ENCODE results near the gene SETDB1. TPM values are rescaled to one million over a fixed set of nuclear protein-coding genes. Genes with fewer than 3 reads are reported as not detected.

Gene SETDB1
- total RNA-seq, 2 experiments from 2014 or later = 39.4 to 40.4 TPM

- peaks cover 38% of the 10 kb centered on the region for H3K36me3 ChIP-seq (ENCODE audit: insufficient read depth, low read length)
- no peak for ATAC-seq (ENCODE audit: poor library complexity)
- Mint-ChIP-seq H3K36me3 (ENCODE audit: low read depth) (peaks cover 46% of the 10 kb centered on the region), H3K9me3 (no peaks in the 10 kb centered on the region), H3K27me3 (no peaks in the 10 kb centered on the region), H3K4me1 (ENCODE audit: low read depth) (peaks cover 11% of the 10 kb centered on the region), H3K4me3 (no peak overlapping the region), H3K27ac (peak overlapping the region; percentile 65)
- peaks cover 22% of the 10 kb centered on the region for H3K4me1 ChIP-seq (ENCODE audit: insufficient read depth, low read length)
- H3K4me3 ChIP-seq (ENCODE audit: low read length) = no peak overlapping the region
- ChIA-PET CTCF (interaction anchor here (0.5 to 2.9 kb wide), 8 partner anchors 10 to 123 kb away, joined by 3 to 29 read pairs (median 6); partner anchors contain the start of gene MINDY1), POLR2A (interaction anchor here (0.8 to 1.3 kb wide), 3 partner anchors 9 to 435 kb away, joined by 3 to 4 read pairs (median 4); partner anchors contain the start of gene ENSA)
- no peaks in the 10 kb centered on the region for H3K27me3 ChIP-seq (ENCODE audit: control insufficient read depth in 1 of 2, insufficient read depth in 2 of 2, low read length in 2 of 2)
- DNase-seq = no peak
- H3K27ac ChIP-seq (ENCODE audit: low read depth in 1 of 2, low read length in 2 of 2) = peak overlapping the region in 1 of 2 donors; percentile 26
- TF ChIP-seq CTCF (IDR thresholded peaks at IDR 0.05) = no peak
- no peaks in the 10 kb centered on the region for H3K9me3 ChIP-seq (ENCODE audit: control insufficient read depth in 1 of 2, insufficient read depth in 1 of 2, low read length in 2 of 2)
- intact Hi-C loops (cut with DNase I, micrococcal nuclease) = loop anchor here in 1 of 2 experiments (5.0 kb wide), 2 partner anchors 433 to 533 kb away; no protein-coding TSS in a partner anchor
These were observed 69.3 kb downstream of the SETDB1 start for GRCh38 chr1:150995460-150995859.

GRCh38 chr1:150995896-150996295 is 69.7 kb downstream of the SETDB1 start:
- Histone ChIP-seq H3K4me1 (ENCODE audit: insufficient read depth, low read length) (peaks cover 27% of the 10 kb centered on the region), H3K4me3 (ENCODE audit: low read length) (no peak overlapping the region), H3K27ac (ENCODE audit: low read depth in 1 of 2, low read length in 2 of 2) (peak overlapping the region in 1 of 2 donors; percentile 26), H3K36me3 (ENCODE audit: insufficient read depth, low read length) (peaks cover 41% of the 10 kb centered on the region), H3K27me3 (ENCODE audit: control insufficient read depth in 1 of 2, insufficient read depth in 2 of 2, low read length in 2 of 2) (no peaks in the 10 kb centered on the region), H3K9me3 (ENCODE audit: control insufficient read depth in 1 of 2, insufficient read depth in 1 of 2, low read length in 2 of 2) (no peaks in the 10 kb centered on the region)
- TF ChIP-seq CTCF (IDR thresholded peaks at IDR 0.05) = peak; percentile 96
- H3K4me3 Mint-ChIP-seq = no peak overlapping the region
- ATAC-seq (ENCODE audit: poor library complexity) = peak; percentile 60
- no peaks in the 10 kb centered on the region for H3K9me3 Mint-ChIP-seq
- intact Hi-C loops (cut with DNase I, micrococcal nuclease) = loop anchor here (1.0 to 5.0 kb wide), 3 partner anchors 434 to 534 kb away; no protein-coding TSS in a partner anchor
- H3K27ac Mint-ChIP-seq = peak overlapping the region; percentile 65
- ChIA-PET CTCF (interaction anchor here (0.5 to 2.9 kb wide), 10 partner anchors 10 to 163 kb away, joined by 3 to 29 read pairs (median 4); partner anchors contain the start of gene MINDY1), POLR2A (interaction anchor here (0.8 to 1.4 kb wide), 4 partner anchors 9 to 435 kb away, joined by 3 to 7 read pairs (median 4); partner anchors contain the start of gene MINDY1)
- DNase-seq = peak in 6 of 14 experiments; percentile 15 to 65 (median 42)
- peaks cover 16% of the 10 kb centered on the region for H3K4me1 Mint-ChIP-seq (ENCODE audit: low read depth)
- peaks cover 50% of the 10 kb centered on the region for H3K36me3 Mint-ChIP-seq (ENCODE audit: low read depth)
- no peaks in the 10 kb centered on the region for H3K27me3 Mint-ChIP-seq

- Mint-ChIP-seq H3K36me3 (ENCODE audit: low read depth) (peaks cover 64% of the 10 kb centered on the region), H3K27ac (no peak overlapping the region), H3K4me3 (no peak overlapping the region), H3K27me3 (no peaks in the 10 kb centered on the region), H3K4me1 (ENCODE audit: low read depth) (peaks cover 30% of the 10 kb centered on the region), H3K9me3 (no peaks in the 10 kb centered on the region)
- no peak for TF ChIP-seq CTCF (IDR thresholded peaks at IDR 0.05)
- H3K9me3 ChIP-seq (ENCODE audit: control insufficient read depth in 1 of 2, insufficient read depth in 1 of 2, low read length in 2 of 2) = no peaks in the 10 kb centered on the region
- H3K27me3 ChIP-seq (ENCODE audit: control insufficient read depth in 1 of 2, insufficient read depth in 2 of 2, low read length in 2 of 2) = no peaks in the 10 kb centered on the region
- CTCF ChIA-PET = interaction anchor here (0.8 to 2.9 kb wide), 3 partner anchors 9 to 74 kb away, joined by 3 to 29 read pairs (median 15); partner anchors contain the start of gene MINDY1
- intact Hi-C loops (cut with DNase I, micrococcal nuclease) = loop anchor here in 1 of 2 experiments (5.0 kb wide), 2 partner anchors 435 to 535 kb away; no protein-coding TSS in a partner anchor
- H3K27ac ChIP-seq (ENCODE audit: low read depth in 1 of 2, low read length in 2 of 2) = no peak overlapping the region
- ATAC-seq (ENCODE audit: poor library complexity) = no peak
- H3K36me3 ChIP-seq (ENCODE audit: insufficient read depth, low read length) = peaks cover 55% of the 10 kb centered on the region
- DNase-seq = no peak
- no peak overlapping the region for H3K4me3 ChIP-seq (ENCODE audit: low read length)
- POLR2A ChIA-PET = interaction anchor here (0.6 to 1.4 kb wide), 3 partner anchors 9 to 224 kb away, joined by 3 to 7 read pairs (median 3); partner anchors contain the start of genes MINDY1 and VPS72
- peaks cover 41% of the 10 kb centered on the region for H3K4me1 ChIP-seq (ENCODE audit: insufficient read depth, low read length)
These were observed 71.1 kb downstream of the SETDB1 start for GRCh38 chr1:150997126-150997872.
